Heart right ventricle (tissue), 16 donors: ENCODE results near the gene MPP7. TPM values are rescaled to one million over a fixed set of nuclear protein-coding genes. Genes with fewer than 3 reads are reported as not detected.

Source experiments
- ATAC-seq, 8 donors: fragments of 200-7000 bp; cut with Tn5 transposase; one replicate each; pipeline ENCODE4 v1.9.1; 2020; ENCODE audit warnings: mild to moderate bottlenecking in 8 of 8, moderate library complexity in 8 of 8, moderate number of reproducible peaks in 1 of 8
- DNase-seq, 2 donors: peaks; one replicate each; pipeline ENCODE4 v3.0.0-alpha.2; 2020
- H3K27ac ChIP-seq, 10 donors: fragments of 200-600 bp; sonication (generic) in 2 of 10; one replicate each; pipeline versions ENCODE4 v1.5.0 to v1.8.0; 2020 to 2022; ENCODE audit warnings: mild to moderate bottlenecking in 3 of 10
- H3K27me3 ChIP-seq, 7 donors: fragments of 200-600 bp; one replicate each; pipeline ENCODE4 v1.8.0; 2021 to 2022; ENCODE audit warnings: mild to moderate bottlenecking in 2 of 7
- H3K36me3 ChIP-seq, 9 donors: fragments of 200-600 bp; sonication (generic) in 1 of 9; one replicate each; pipeline versions ENCODE4 v1.5.0 to v1.8.0; 2020 to 2022; ENCODE audit warnings: mild to moderate bottlenecking in 2 of 9
- H3K4me1 ChIP-seq, 9 donors: fragments of 200-600 bp; sonication (generic) in 1 of 9; one replicate each; pipeline versions ENCODE4 v1.5.0 to v1.8.0; 2020 to 2022; ENCODE audit warnings: mild to moderate bottlenecking in 4 of 9
- H3K4me3 ChIP-seq, 10 donors: fragments of 200-600 bp; sonication (generic) in 2 of 10; one replicate each; pipeline versions ENCODE4 v1.5.0 to v1.8.0; 2020 to 2022; ENCODE audit warnings: mild to moderate bottlenecking in 7 of 10, moderate library complexity in 2 of 10
- H3K9me3 ChIP-seq, 11 donors: fragments of 200-600 bp in 10 of 11; sonication (generic) in 2 of 11; one replicate each; pipeline versions ENCODE4 v1.5.0 to v1.8.0; 2013 to 2022; ENCODE audit warnings: mild to moderate bottlenecking in 2 of 11, control low read depth in 1 of 11, moderate library complexity in 1 of 11
- WGBS, 2 donors: extraction: QIAGEN DNeasy Blood & Tissue Kit; methylation state at CpG; one replicate each; pipeline ENCODE4 v1.1.7; 2013; ENCODE audit warnings: inconsistent platforms in 1 of 2; 5-methylcytosine and 5-hydroxymethylcytosine counted together
- intact Hi-C, 10 donors: fragments of 100-400 bp; cut with DNase I; formaldehyde crosslinking; loops; one replicate each; pipeline versions ENCODE4 v1.11.1 to v1.14.2; 2022
- polyA plus RNA-seq, 2 donors: library from polyadenylated mRNA; stranded (reverse); fragments of 200-250 nt; gene quantifications; one replicate each; pipeline ENCODE4 v1.2.3, GENCODE V29; 2013
- total RNA-seq, 10 donors: library from RNA; stranded (reverse); fragmentation: NEBNext Ultra II Directional in 3 of 10; extraction: Animal tissue kit (Norgen Biotek cat#: 25700) in 3 of 10; gene quantifications; one replicate each; pipeline versions ENCODE4 v1.2.1 to v1.2.4, GENCODE V29; 2021 to 2023
- TF ChIP-seq, protein P1 (sequence below), 9 donors: fragments of 200-600 bp; sonication (generic) in 2 of 9; IDR thresholded peaks; one replicate each; pipeline versions ENCODE4 v1.5.0 to v1.8.0; 2021 to 2022; ENCODE audit warnings: antibody characterized with exemption in 9 of 9, mild to moderate bottlenecking in 5 of 9, moderate library complexity in 1 of 9
- donor health status: Arrhythmogenic right ventricular cardiomyopathy.
- donor health status: ischemic (EF 13 %, LVEDD 7.1; RV severe dilation, severe dysfunction).
- donor health status: healthy with polysubstance abuse.
- donor health status: DM: no; HTN: yes; CAD: no.
- donor health status: DM: no; HTN: no; CAD: no.
- donor health status: ischemic (EF 25% LVEDD 6.9; RV normal size, moderate dysfunction).
- donor health status: ischemic (EF 25% LVEDD 5.7; RV mildly dilated, moderate dysfunction).
- donor health status: healthy.
- donor health status: DM: yes; HTN: yes; CAD: no.
- donor health status: Ischemic cardiomyopathy.
- donor health status: ischemic (EF 35%, LVEDD 5.7; RV mildly dilated, moderate dysfunction).
- donor health status: nonischemic (EF 11% LVEDD 7.7; RV severe dilation, severe dysfunction).
- donor health status: DM: yes; HTN: yes; CAD: no.
- donor health status: PGD.
- donor health status: ischemic (EF 29% LVEDD 5.4; RV normal size, mild dysfunction).
- donor health status: nonischemic (EF 23%, LVEDD 6.1; RV moderate dilation, normal function).

The MPP7 gene
- total and polyA plus RNA-seq, 12 donors: 3.1 to 20.0 (median 14.7) TPM

- intact Hi-C loops: no loop called here
- Histone ChIP-seq H3K27ac (no peak overlapping the region), H3K36me3 (no peaks in the 10 kb centered on the region), H3K9me3 (no peaks in the 10 kb centered on the region), H3K4me3 (no peak overlapping the region), H3K4me1 (peaks cover 0 to 30% (median 9%) of the 10 kb centered on the region in 9 donors), H3K27me3 (no peaks in the 10 kb centered on the region)
- WGBS, 2 donors: 91 to 92% methylated on average over 4 of the region's 4 CpGs
- ATAC-seq (no peak), DNase-seq (no peak)
- TF ChIP-seq, protein P1, sequence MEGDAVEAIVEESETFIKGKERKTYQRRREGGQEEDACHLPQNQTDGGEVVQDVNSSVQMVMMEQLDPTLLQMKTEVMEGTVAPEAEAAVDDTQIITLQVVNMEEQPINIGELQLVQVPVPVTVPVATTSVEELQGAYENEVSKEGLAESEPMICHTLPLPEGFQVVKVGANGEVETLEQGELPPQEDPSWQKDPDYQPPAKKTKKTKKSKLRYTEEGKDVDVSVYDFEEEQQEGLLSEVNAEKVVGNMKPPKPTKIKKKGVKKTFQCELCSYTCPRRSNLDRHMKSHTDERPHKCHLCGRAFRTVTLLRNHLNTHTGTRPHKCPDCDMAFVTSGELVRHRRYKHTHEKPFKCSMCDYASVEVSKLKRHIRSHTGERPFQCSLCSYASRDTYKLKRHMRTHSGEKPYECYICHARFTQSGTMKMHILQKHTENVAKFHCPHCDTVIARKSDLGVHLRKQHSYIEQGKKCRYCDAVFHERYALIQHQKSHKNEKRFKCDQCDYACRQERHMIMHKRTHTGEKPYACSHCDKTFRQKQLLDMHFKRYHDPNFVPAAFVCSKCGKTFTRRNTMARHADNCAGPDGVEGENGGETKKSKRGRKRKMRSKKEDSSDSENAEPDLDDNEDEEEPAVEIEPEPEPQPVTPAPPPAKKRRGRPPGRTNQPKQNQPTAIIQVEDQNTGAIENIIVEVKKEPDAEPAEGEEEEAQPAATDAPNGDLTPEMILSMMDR (IDR thresholded peaks at IDR 0.05): no peak
Measured at GRCh38 chr10:28276384-28276783, 26.5 kb downstream of the MPP7 start.

DNA sequence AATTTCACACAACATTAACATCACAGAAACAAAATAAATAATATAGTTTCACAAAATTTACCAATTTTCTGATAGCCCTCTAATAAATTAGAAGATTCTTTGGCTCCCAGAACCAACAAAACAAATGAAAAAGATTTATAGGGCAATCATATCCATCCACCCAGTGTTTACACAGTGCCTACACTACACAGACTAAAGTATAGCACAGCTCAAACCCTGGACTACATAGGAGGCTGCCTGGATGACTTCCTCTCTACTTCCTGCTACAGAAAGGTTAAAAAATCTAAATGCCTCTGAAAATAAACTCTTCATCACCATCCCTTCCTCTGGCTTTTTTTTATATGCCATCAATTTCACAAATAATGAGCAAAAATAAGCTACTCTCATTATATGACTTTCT, 28.4 kb downstream of the MPP7 start:
- no peaks in the 10 kb centered on the region for H3K36me3 ChIP-seq
- no peaks in the 10 kb centered on the region for H3K27me3 ChIP-seq
- TF ChIP-seq, protein P1 (IDR thresholded peaks at IDR 0.05): no peak
- no peaks in the 10 kb centered on the region for H3K9me3 ChIP-seq
- H3K4me3 ChIP-seq: no peak overlapping the region
- no peak for DNase-seq
- intact Hi-C loops: no loop called here
- no peak overlapping the region for H3K27ac ChIP-seq
- H3K4me1 ChIP-seq: peaks cover 0 to 23% (median 6%) of the 10 kb centered on the region in 9 donors
- no peak for ATAC-seq

- intact Hi-C loops: no loop called here
- Histone ChIP-seq H3K27ac (no peak overlapping the region), H3K36me3 (no peaks in the 10 kb centered on the region), H3K4me1 (peaks cover 0 to 14% (median 0%) of the 10 kb centered on the region in 9 donors), H3K4me3 (no peak overlapping the region), H3K9me3 (no peaks in the 10 kb centered on the region), H3K27me3 (no peaks in the 10 kb centered on the region)
- no peak for ATAC-seq
- TF ChIP-seq, protein P1 (IDR thresholded peaks at IDR 0.05): no peak
- DNase-seq: no peak
- 87% methylated on average over 5 of the region's 5 CpGs for WGBS, 2 donors
Measured at GRCh38 chr10:28273343-28273742, 29.5 kb downstream of the MPP7 start.

DNA sequence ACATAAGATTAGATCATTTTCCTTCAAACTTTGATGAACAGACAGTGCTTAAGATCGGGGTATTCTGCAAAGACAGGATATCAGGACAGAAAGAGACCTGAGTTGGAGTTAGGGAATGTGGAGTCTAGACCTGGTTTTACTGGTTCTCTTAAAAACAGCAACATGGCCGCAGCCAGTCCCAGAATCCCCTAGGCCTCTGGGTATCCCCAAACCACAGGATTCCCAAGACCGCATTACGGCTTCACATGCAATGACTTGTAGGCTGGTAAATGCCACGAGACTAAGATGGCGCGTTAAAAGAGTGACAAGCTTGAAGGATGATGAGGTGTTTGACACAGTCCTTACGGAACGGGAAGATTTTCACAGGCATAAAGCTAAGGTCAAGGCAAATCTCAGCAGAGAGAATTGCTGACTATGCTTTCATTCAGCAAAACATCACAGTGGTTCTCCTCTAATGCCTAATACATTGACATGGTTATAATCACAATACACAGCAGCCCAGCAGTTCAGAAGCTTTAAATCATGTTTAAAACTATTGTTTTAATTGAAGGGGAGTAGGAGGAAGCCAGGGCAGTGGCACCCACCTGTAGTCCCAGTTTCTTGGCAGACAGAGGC, 32.9 kb downstream of the MPP7 start:
- no peaks in the 10 kb centered on the region for H3K9me3 ChIP-seq
- H3K4me3 ChIP-seq: no peak overlapping the region

More for the DNA sequence above, 32.9 kb downstream of the MPP7 start:
- DNase-seq: no peak
- 89% methylated on average over 9 of the region's 9 CpGs for WGBS, 2 donors
- Histone ChIP-seq H3K27me3 (no peaks in the 10 kb centered on the region), H3K27ac (no peak overlapping the region), H3K4me1 (peaks cover 0 to 6% (median 0%) of the 10 kb centered on the region in 9 donors), H3K36me3 (no peaks in the 10 kb centered on the region)
- intact Hi-C loops: no loop called here
- TF ChIP-seq, protein P1 (IDR thresholded peaks at IDR 0.05): no peak
- ATAC-seq: no peak
